ENCODE results near the gene PNPLA2.
A peak's percentile ranks its signal among the peaks of the same experiment; 100 is the strongest.

The PNPLA2 gene

DNA sequence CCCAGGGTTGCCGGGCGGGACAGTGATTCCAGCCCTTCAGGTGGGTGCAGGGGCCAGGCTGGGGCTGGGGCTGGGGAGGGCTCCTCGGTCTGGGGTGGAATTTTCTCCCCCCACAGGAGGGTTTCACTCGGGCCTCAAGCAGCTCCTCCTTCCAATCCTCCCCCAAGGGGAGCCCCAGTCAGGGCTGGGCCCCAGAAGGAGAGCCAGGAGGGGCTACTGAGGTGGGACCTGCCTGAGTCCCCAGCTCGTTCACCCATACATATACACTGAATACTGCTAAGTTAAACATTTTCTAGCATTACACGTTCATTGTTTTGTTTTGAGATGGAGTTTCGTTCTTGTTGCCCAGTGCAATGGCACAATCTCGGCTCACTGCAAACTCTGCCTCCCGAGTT is 7.5 kb downstream of the PNPLA2 start:
- no peaks in the 10 kb centered on the region for H3K4me1 ChIP-seq
- no peak overlapping the region for H3K4me2 ChIP-seq (ENCODE audit: low read length)
- no peak overlapping the region for H3K9ac ChIP-seq
- no peak overlapping the region for H2AFZ ChIP-seq
- H3K27me3 ChIP-seq (ENCODE audit: control insufficient read depth, insufficient read depth, low read length), result no peaks in the 10 kb centered on the region
- no peaks in the 10 kb centered on the region for H3K79me2 ChIP-seq
- H3K27ac ChIP-seq, result no peak overlapping the region
- H3K4me3 ChIP-seq (ENCODE audit: low read depth, low read length), result no peak overlapping the region
- TF ChIP-seq, protein P1, sequence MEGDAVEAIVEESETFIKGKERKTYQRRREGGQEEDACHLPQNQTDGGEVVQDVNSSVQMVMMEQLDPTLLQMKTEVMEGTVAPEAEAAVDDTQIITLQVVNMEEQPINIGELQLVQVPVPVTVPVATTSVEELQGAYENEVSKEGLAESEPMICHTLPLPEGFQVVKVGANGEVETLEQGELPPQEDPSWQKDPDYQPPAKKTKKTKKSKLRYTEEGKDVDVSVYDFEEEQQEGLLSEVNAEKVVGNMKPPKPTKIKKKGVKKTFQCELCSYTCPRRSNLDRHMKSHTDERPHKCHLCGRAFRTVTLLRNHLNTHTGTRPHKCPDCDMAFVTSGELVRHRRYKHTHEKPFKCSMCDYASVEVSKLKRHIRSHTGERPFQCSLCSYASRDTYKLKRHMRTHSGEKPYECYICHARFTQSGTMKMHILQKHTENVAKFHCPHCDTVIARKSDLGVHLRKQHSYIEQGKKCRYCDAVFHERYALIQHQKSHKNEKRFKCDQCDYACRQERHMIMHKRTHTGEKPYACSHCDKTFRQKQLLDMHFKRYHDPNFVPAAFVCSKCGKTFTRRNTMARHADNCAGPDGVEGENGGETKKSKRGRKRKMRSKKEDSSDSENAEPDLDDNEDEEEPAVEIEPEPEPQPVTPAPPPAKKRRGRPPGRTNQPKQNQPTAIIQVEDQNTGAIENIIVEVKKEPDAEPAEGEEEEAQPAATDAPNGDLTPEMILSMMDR (IDR thresholded peaks at IDR 0.05), result no peak
- no peaks in the 10 kb centered on the region for H3K36me3 ChIP-seq (ENCODE audit: control insufficient read depth, insufficient read depth, low read length)
- no peaks in the 10 kb centered on the region for H3K9me3 ChIP-seq (ENCODE audit: control insufficient read depth, low read length)

- Histone ChIP-seq H3K79me2 (no peaks in the 10 kb centered on the region), H3K9me3 (ENCODE audit: control insufficient read depth, low read length) (no peaks in the 10 kb centered on the region), H3K4me2 (ENCODE audit: low read length) (peak overlapping the region; percentile 77), H3K4me1 (no peaks in the 10 kb centered on the region), H3K36me3 (ENCODE audit: control insufficient read depth, insufficient read depth, low read length) (no peaks in the 10 kb centered on the region), H2AFZ (peak overlapping the region; percentile 63), H3K27me3 (ENCODE audit: control insufficient read depth, insufficient read depth, low read length) (no peaks in the 10 kb centered on the region), H3K4me3 (ENCODE audit: low read depth, low read length) (peak overlapping the region; percentile 49), H3K27ac (no peak overlapping the region), H3K9ac (no peak overlapping the region)
- TF ChIP-seq, protein P1 (IDR thresholded peaks at IDR 0.05), result no peak
Measured at GRCh38 chr11:826836-827145, 8.1 kb downstream of the PNPLA2 start.

GRCh38 chr11:827146-827896 is 8.6 kb downstream of the PNPLA2 start:
- H3K4me2 ChIP-seq (ENCODE audit: low read length), result peak overlapping the region; percentile 77
- H3K9ac ChIP-seq, result no peak overlapping the region
- H3K36me3 ChIP-seq (ENCODE audit: control insufficient read depth, insufficient read depth, low read length), result no peaks in the 10 kb centered on the region
- no peak overlapping the region for H3K27ac ChIP-seq
- H3K4me3 ChIP-seq (ENCODE audit: low read depth, low read length), result peak overlapping the region; percentile 49
- TF ChIP-seq, protein P1 (IDR thresholded peaks at IDR 0.05), result no peak
- H2AFZ ChIP-seq, result peak overlapping the region; percentile 63
- H3K27me3 ChIP-seq (ENCODE audit: control insufficient read depth, insufficient read depth, low read length), result no peaks in the 10 kb centered on the region
- H3K4me1 ChIP-seq, result peaks cover under 1% of the 10 kb centered on the region
- H3K9me3 ChIP-seq (ENCODE audit: control insufficient read depth, low read length), result no peaks in the 10 kb centered on the region
- H3K79me2 ChIP-seq, result no peaks in the 10 kb centered on the region

- peak within 1 kb of the TSS; percentile 49 for H3K4me3 ChIP-seq (ENCODE audit: low read depth, low read length)
- H3K79me2 ChIP-seq, result no peaks in the 10 kb centered on the region
- H3K9ac ChIP-seq, result no peak within 1 kb of the TSS
Measured at GRCh38 chr11:827897-828192, 9.1 kb downstream of the PNPLA2 start, which contains the start of gene CRACR2B. Gene CRACR2B (plus strand): TSS chr11:827919. CDS start chr11:828608, 689 bp downstream.

More at GRCh38 chr11:827897-828192, 9.1 kb downstream of the PNPLA2 start, which contains the start of gene CRACR2B:
- Histone ChIP-seq H3K36me3 (ENCODE audit: control insufficient read depth, insufficient read depth, low read length) (no peaks in the 10 kb centered on the region), H3K9me3 (ENCODE audit: control insufficient read depth, low read length) (no peaks in the 10 kb centered on the region), H3K4me1 (peaks cover 2% of the 10 kb centered on the region), H3K27ac (no peak within 1 kb of the TSS), H3K27me3 (ENCODE audit: control insufficient read depth, insufficient read depth, low read length) (no peaks in the 10 kb centered on the region), H2AFZ (peak within 1 kb of the TSS; percentile 63), H3K4me2 (ENCODE audit: low read length) (peak within 1 kb of the TSS; percentile 77)
- TF ChIP-seq, protein P1 (IDR thresholded peaks at IDR 0.05), result no peak
